ENCODE measurements around the gene CERCAM. TPM values are rescaled to one million over a fixed set of nuclear protein-coding genes. Genes with fewer than 3 reads are reported as not detected.

CERCAM gene
- total and polyA plus RNA-seq, 2 of the 13 experiments (the other 11 are each of a cell fraction or from before 2014, with no cell fraction given) = 9.0 to 17.1 TPM

- TF ChIP-seq GPBP1L1 (CRISPR knock-in tag; IDR thresholded peaks at IDR 0.05) (no peak), HNRNPUL1 (IDR thresholded peaks at IDR 0.05; ENCODE audit: low read depth, low read length) (no peak), DBP (CRISPR knock-in tag; IDR thresholded peaks at IDR 0.05; ENCODE audit: not compliant biosample characterization) (no peak), ZNF275 (CRISPR knock-in tag; IDR thresholded peaks at IDR 0.05; ENCODE audit: borderline replicate concordance) (no peak)
Measured at GRCh38 chr9:128479262-128479661, 58.6 kb downstream of the CERCAM start (continued).

GRCh38 chr9:128481561-128481960, 60.9 kb downstream of the CERCAM start:
- Histone ChIP-seq H3K9me3 (ENCODE audit: low read length) (no peaks in the 10 kb centered on the region), H3K27ac (ENCODE audit: extremely low read length, insufficient read depth, low read length) (no peak overlapping the region), H3K79me2 (ENCODE audit: insufficient read depth, low read length) (no peaks in the 10 kb centered on the region), H3K36me3 (replicated peaks in 1 of 2; ENCODE audit: control insufficient read depth in 1 of 2, insufficient read depth in 2 of 2, low read length in 2 of 2) (peaks cover 24 to 58% of the 10 kb centered on the region in 2 experiments), H3K27me3 (ENCODE audit: control insufficient read depth in 1 of 2, insufficient read depth in 2 of 2, low read length in 2 of 2) (no peaks in the 10 kb centered on the region), H3K4me3 (replicated peaks in 1 of 3; ENCODE audit: insufficient read depth in 1 of 3, low read depth in 2 of 3, low read length in 3 of 3) (no peak overlapping the region), H4K20me1 (ENCODE audit: insufficient read depth, low read length) (no peaks in the 10 kb centered on the region), H3K4me1 (ENCODE audit: insufficient read depth, low read length) (no peaks in the 10 kb centered on the region), H2AFZ (ENCODE audit: low read length) (no peak overlapping the region), H3K4me2 (ENCODE audit: low read depth, low read length) (no peak overlapping the region), H3K9ac (ENCODE audit: insufficient read depth, low read depth, low read length) (no peak overlapping the region)
- BruUV-seq (replicated peaks) = no TSS peak
- 96% methylated on average over 10 of the region's 10 CpGs for WGBS (ENCODE audit: low lambda C conversion rate)
- TF ChIP-seq ZNF629 (CRISPR knock-in tag; conservative IDR thresholded peaks at IDR 0.05) (peak; percentile 79), HMG20B (CRISPR knock-in tag; conservative IDR thresholded peaks at IDR 0.05) (no peak)
- ATAC-seq (no peak), FAIRE-seq (no peak), DNase-seq (ENCODE audit: low spot score) (no peak)
- in situ Hi-C loops (cut with HindIII; ENCODE audit: extremely low pct_ligation_motif_present, low pct_unique_long_range_greater_than_20kb) (no loop called here), intact Hi-C loops (cut with micrococcal nuclease; ENCODE audit: unreplicated experiment) (no loop called here)
- ChIA-PET POLR2A (no interaction called here), CTCF (ENCODE audit: low intra/inter-chr PET ratio, low total read pairs) (no interaction called here)

All from HepG2 (cell line).